DND-41 (cell line): ENCODE measurements around the gene BSND.

Experiments
- ATAC-seq: fragments of 200-7000 bp; cut with Tn5 transposase; 3 replicates; pipeline ENCODE4 v1.9.1; 2021; ENCODE audit warnings: low read depth; ENCODE audit not compliant: insufficient read depth
- DNase-seq: peaks from one replicate; pipeline ENCODE4 v3.0.0-alpha.2; 2020
- H2AFZ ChIP-seq: 2 replicates; pipeline ENCODE4 v1.6.0; 2012; ENCODE audit warnings: low read depth, low read length
- H3K27ac ChIP-seq: 2 replicates; pipeline ENCODE4 v1.5.1; 2012; ENCODE audit warnings: low read length, inconsistent platforms
- H3K27me3 ChIP-seq: fragments of 200-600 bp; sonication (generic); 2 replicates; pipeline ENCODE4 v1.6.0; 2012; ENCODE audit warnings: low read length, mild to moderate bottlenecking, inconsistent platforms; ENCODE audit not compliant: insufficient read depth, poor library complexity
- H3K36me3 ChIP-seq: 2 replicates; pipeline ENCODE4 v1.5.1; 2012; ENCODE audit warnings: low read length, inconsistent platforms; ENCODE audit not compliant: insufficient read depth
- H3K4me1 ChIP-seq: 2 replicates; pipeline ENCODE4 v1.5.1; 2012; ENCODE audit warnings: mild to moderate bottlenecking, low read length; ENCODE audit not compliant: insufficient read depth
- H3K4me2 ChIP-seq: 2 replicates; pipeline ENCODE4 v1.6.0; 2012; ENCODE audit warnings: mild to moderate bottlenecking, moderate library complexity, low read length, inconsistent platforms; ENCODE audit not compliant: insufficient read depth
- H3K4me3 ChIP-seq, 2 experiments: fragments of 200-600 bp in 1 of 2; shearing (Covaris generic) in 1 of 2; 2 replicates each; pipeline ENCODE4 v1.5.1; 2012 to 2016; ENCODE audit warnings: inconsistent platforms in 2 of 2, low read length in 2 of 2, mild to moderate bottlenecking in 2 of 2, low read depth in 1 of 2, moderate library complexity in 1 of 2
- H3K79me2 ChIP-seq: 2 replicates; pipeline ENCODE4 v1.6.0; 2012; ENCODE audit warnings: low read length, inconsistent platforms; ENCODE audit not compliant: insufficient read depth
- H3K9ac ChIP-seq: 2 replicates; pipeline ENCODE4 v1.6.0; 2012; ENCODE audit warnings: low read depth, mild to moderate bottlenecking, inconsistent platforms, low read length, moderate library complexity
- H3K9me3 ChIP-seq: 2 replicates; pipeline ENCODE4 v1.5.1; 2012; ENCODE audit warnings: low read length, moderate library complexity, mild to moderate bottlenecking, inconsistent platforms; ENCODE audit not compliant: insufficient read depth, severe bottlenecking
- H4K20me1 ChIP-seq: 2 replicates; pipeline ENCODE4 v1.6.0; 2012; ENCODE audit warnings: low read length; ENCODE audit not compliant: insufficient read depth
- CTCF ChIP-seq: IDR thresholded peaks from 2 replicates; pipeline ENCODE4 v1.5.1; 2012; ENCODE audit warnings: borderline replicate concordance, low read length, moderate library complexity, mild to moderate bottlenecking; ENCODE audit not compliant: poor library complexity, severe bottlenecking; ENCODE audit errors: extremely low read depth
- EZH2 ChIP-seq: IDR thresholded peaks from 3 replicates; pipeline ENCODE4 v1.6.1; 2012; ENCODE audit warnings: borderline replicate concordance, low read depth, mild to moderate bottlenecking, moderate library complexity, low read length, inconsistent platforms; ENCODE audit not compliant: severe bottlenecking

The BSND gene

GRCh38 chr1:55034476-55035133, 35.9 kb downstream of the BSND start:
- no peak overlapping the region for H2AFZ ChIP-seq
- no peaks in the 10 kb centered on the region for H4K20me1 ChIP-seq
- H3K4me3 ChIP-seq, result no peak overlapping the region
- H3K4me2 ChIP-seq, result no peak overlapping the region
- no peak overlapping the region for H3K9ac ChIP-seq
- H3K9me3 ChIP-seq, result no peaks in the 10 kb centered on the region
- no peaks in the 10 kb centered on the region for H3K79me2 ChIP-seq
- ATAC-seq (no peak), DNase-seq (no peak)
- no peak for TF ChIP-seq EZH2
- no peak for TF ChIP-seq CTCF
- H3K27me3 ChIP-seq, result peaks cover 34% of the 10 kb centered on the region
- no peaks in the 10 kb centered on the region for H3K36me3 ChIP-seq
- no peaks in the 10 kb centered on the region for H3K4me1 ChIP-seq
- no peak overlapping the region for H3K27ac ChIP-seq

GRCh38 chr1:55035904-55036303, 37.2 kb downstream of the BSND start:
- H3K9me3 ChIP-seq, result no peaks in the 10 kb centered on the region
- no peaks in the 10 kb centered on the region for H3K4me1 ChIP-seq
- TF ChIP-seq EZH2, result no peak
- no peak for TF ChIP-seq CTCF
- no peak overlapping the region for H2AFZ ChIP-seq
- peaks cover 32% of the 10 kb centered on the region for H3K27me3 ChIP-seq
- no peaks in the 10 kb centered on the region for H3K36me3 ChIP-seq
- no peak for DNase-seq
- ATAC-seq, result no peak
- H4K20me1 ChIP-seq, result no peaks in the 10 kb centered on the region
- H3K4me3 ChIP-seq, result no peak overlapping the region
- H3K79me2 ChIP-seq, result no peaks in the 10 kb centered on the region
- H3K27ac ChIP-seq, result no peak overlapping the region
- no peak overlapping the region for H3K9ac ChIP-seq
- H3K4me2 ChIP-seq, result no peak overlapping the region

- Histone ChIP-seq H3K27ac (no peak overlapping the region), H3K9ac (no peak overlapping the region), H3K27me3 (peaks cover 34% of the 10 kb centered on the region), H3K4me1 (no peaks in the 10 kb centered on the region), H3K79me2 (no peaks in the 10 kb centered on the region), H3K9me3 (no peaks in the 10 kb centered on the region), H4K20me1 (no peaks in the 10 kb centered on the region), H3K4me2 (no peak overlapping the region), H3K36me3 (no peaks in the 10 kb centered on the region), H3K4me3 (no peak overlapping the region), H2AFZ (no peak overlapping the region)
- TF ChIP-seq CTCF, result no peak
- no peak for TF ChIP-seq EZH2
- no peak for DNase-seq
- ATAC-seq, result no peak
Observed at GRCh38 chr1:55037733-55038551, 39.2 kb downstream of the BSND start.
